Bone marrow (tissue), 2 donors: Measurements from ENCODE around the gene CTSH.

Experiments used
- DNase-seq, 2 donors: peaks; one replicate each; lab custom pipeline; 2025; lab: John Stamatoyannopoulos, UW

The CTSH gene

GRCh38 chr15:78977591-78978347 is 32.9 kb upstream of the CTSH start:
- DNase-seq = no peak

GRCh38 chr15:78977091-78977571 is 32.3 kb upstream of the CTSH start:
- peak in 1 of 2 donors; percentile 25 for DNase-seq

- DNase-seq = no peak
Observed at GRCh38 chr15:78976691-78977090, 31.8 kb upstream of the CTSH start.

GRCh38 chr15:78974272-78974918 is 29.5 kb upstream of the CTSH start:
- DNase-seq = no peak

- DNase-seq = no peak
Observed at GRCh38 chr15:78969687-78970349, 25.0 kb upstream of the CTSH start.

- no peak for DNase-seq
Observed at GRCh38 chr15:78968539-78969271, 23.9 kb upstream of the CTSH start.

- no peak for DNase-seq
Observed at GRCh38 chr15:78968114-78968513, 23.3 kb upstream of the CTSH start.

- no peak for DNase-seq
Observed at GRCh38 chr15:78960308-78960707, 15.5 kb upstream of the CTSH start.

GRCh38 chr15:78959360-78959759 is 14.5 kb upstream of the CTSH start:
- DNase-seq = no peak

GRCh38 chr15:78957416-78958093 is 12.7 kb upstream of the CTSH start:
- no peak for DNase-seq

GRCh38 chr15:78956937-78957336 is 12.1 kb upstream of the CTSH start:
- no peak for DNase-seq

GRCh38 chr15:78955355-78955754 is 10.5 kb upstream of the CTSH start:
- DNase-seq = no peak

- no peak for DNase-seq
Observed at GRCh38 chr15:78951841-78952238, 7.0 kb upstream of the CTSH start.

GRCh38 chr15:78950902-78951840 is 6.3 kb upstream of the CTSH start:
- no peak for DNase-seq

- no peak for DNase-seq
Observed at GRCh38 chr15:78950343-78950742, 5.5 kb upstream of the CTSH start.

GRCh38 chr15:78949461-78949860 is 4.6 kb upstream of the CTSH start:
- no peak for DNase-seq

- no peak for DNase-seq
Observed at GRCh38 chr15:78947506-78947905, 2.7 kb upstream of the CTSH start.

GRCh38 chr15:78946493-78946892 is 1.6 kb upstream of the CTSH start:
- no peak for DNase-seq

GRCh38 chr15:78944202-78944625 is 632 bp downstream of the CTSH start:
- no peak for DNase-seq

- no peak for DNase-seq
Observed at GRCh38 chr15:78943692-78944091, 1.2 kb downstream of the CTSH start.

- no peak for DNase-seq
Observed at GRCh38 chr15:78942741-78943140, 2.1 kb downstream of the CTSH start.
